HUES48 (cell line): Measurements from ENCODE around the gene AHSG.
"Not testable (repeated sequence)": the region's sequence is repeated elsewhere in the genome, so short reads cannot be mapped to it uniquely, and the experiment has no call there.

ENCODE experiments used
- H3K27ac ChIP-seq: one replicate; pipeline ENCODE4 v1.7.0; 2013; ENCODE audit warnings: low read depth, low read length, inconsistent platforms
- H3K27me3 ChIP-seq: 2 replicates; pipeline ENCODE4 v1.6.1; 2013; ENCODE audit warnings: mild to moderate bottlenecking, low read length; ENCODE audit not compliant: control insufficient read depth, insufficient read depth
- H3K36me3 ChIP-seq: 2 replicates; pipeline ENCODE4 v1.6.1; 2013; ENCODE audit warnings: low read length; ENCODE audit not compliant: control insufficient read depth, insufficient read depth
- H3K4me1 ChIP-seq: 2 replicates; pipeline ENCODE4 v1.6.1; 2013; ENCODE audit warnings: mild to moderate bottlenecking, low read length; ENCODE audit not compliant: control insufficient read depth, insufficient read depth
- H3K4me3 ChIP-seq: 2 replicates; pipeline ENCODE4 v1.5.1; 2013; ENCODE audit warnings: mild to moderate bottlenecking, low read depth, low read length
- H3K9ac ChIP-seq: 2 replicates; pipeline ENCODE4 v1.6.1; 2013; ENCODE audit warnings: mild to moderate bottlenecking, low read depth, low read length, moderate library complexity
- H3K9me3 ChIP-seq: 2 replicates; pipeline ENCODE4 v1.6.1; 2013; ENCODE audit warnings: low read length; ENCODE audit not compliant: control insufficient read depth, insufficient read depth

The AHSG gene

DNA sequence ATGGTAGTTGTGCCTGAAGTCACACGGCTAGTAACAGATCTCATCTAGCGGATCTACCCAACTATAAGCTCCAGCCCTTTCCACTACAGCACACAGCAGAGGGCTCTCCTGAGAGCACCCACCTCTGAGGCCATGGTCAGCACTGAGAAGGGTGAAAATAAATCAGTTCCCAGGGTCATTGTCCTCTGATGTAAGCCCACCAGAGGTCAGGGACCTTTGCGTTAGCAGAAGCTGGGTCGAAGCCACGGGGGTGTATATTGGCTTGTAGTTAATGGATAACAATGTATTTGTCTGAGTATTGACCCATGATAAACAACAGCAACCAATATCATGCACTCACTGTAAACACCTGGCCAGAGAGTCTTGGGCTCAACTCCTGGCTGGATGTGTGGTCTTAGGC is 21.3 kb downstream of the AHSG start:
- not testable (repeated sequence) for H3K27ac ChIP-seq, H3K9ac ChIP-seq, H3K4me3 ChIP-seq, H3K4me1 ChIP-seq, H3K27me3 ChIP-seq, H3K9me3 ChIP-seq, H3K36me3 ChIP-seq

GRCh38 chr3:186635532-186635931 is 22.7 kb downstream of the AHSG start:
- Histone ChIP-seq H3K4me1 (peaks cover 6% of the 10 kb centered on the region; the same call in 1 of the 2 replicates), H3K36me3 (no peaks in the 10 kb centered on the region), H3K27me3 (no peaks in the 10 kb centered on the region), H3K27ac (no peak overlapping the region), H3K4me3 (no peak overlapping the region), H3K9ac (no peak overlapping the region), H3K9me3 (no peaks in the 10 kb centered on the region)

- H3K9me3 ChIP-seq = no peaks in the 10 kb centered on the region
- peaks cover 13% of the 10 kb centered on the region; the same call in 1 of the 2 replicates for H3K4me1 ChIP-seq
- no peak overlapping the region for H3K27ac ChIP-seq
- H3K27me3 ChIP-seq = no peaks in the 10 kb centered on the region
- no peaks in the 10 kb centered on the region for H3K36me3 ChIP-seq
- H3K4me3 ChIP-seq = no peak overlapping the region
- no peak overlapping the region for H3K9ac ChIP-seq
Measured at GRCh38 chr3:186636536-186636935, 23.7 kb downstream of the AHSG start.

DNA sequence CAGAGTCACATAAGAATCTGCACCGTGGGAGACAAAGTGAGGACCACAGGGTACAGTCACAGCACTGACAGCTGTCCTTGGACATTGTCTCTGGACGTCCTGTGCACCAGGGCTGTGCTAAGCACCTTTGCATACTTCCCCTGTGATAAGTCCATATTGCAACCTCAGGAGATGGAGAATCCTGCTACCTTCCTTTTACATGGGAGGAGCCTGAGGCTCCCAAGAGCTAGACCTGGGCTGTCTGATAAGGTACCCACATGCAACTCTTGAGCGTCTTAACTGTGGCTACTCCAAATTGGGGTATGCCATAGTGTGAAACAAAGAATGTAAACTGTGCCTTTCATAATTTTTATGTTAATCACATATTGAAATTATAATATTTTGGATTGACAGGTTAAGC is 24.8 kb downstream of the AHSG start:
- Histone ChIP-seq H3K27me3 (no peaks in the 10 kb centered on the region), H3K4me1 (peaks cover 14% of the 10 kb centered on the region; the same call in 1 of the 2 replicates), H3K27ac (no peak overlapping the region), H3K4me3 (no peak overlapping the region), H3K9me3 (no peaks in the 10 kb centered on the region), H3K36me3 (no peaks in the 10 kb centered on the region), H3K9ac (no peak overlapping the region)

DNA sequence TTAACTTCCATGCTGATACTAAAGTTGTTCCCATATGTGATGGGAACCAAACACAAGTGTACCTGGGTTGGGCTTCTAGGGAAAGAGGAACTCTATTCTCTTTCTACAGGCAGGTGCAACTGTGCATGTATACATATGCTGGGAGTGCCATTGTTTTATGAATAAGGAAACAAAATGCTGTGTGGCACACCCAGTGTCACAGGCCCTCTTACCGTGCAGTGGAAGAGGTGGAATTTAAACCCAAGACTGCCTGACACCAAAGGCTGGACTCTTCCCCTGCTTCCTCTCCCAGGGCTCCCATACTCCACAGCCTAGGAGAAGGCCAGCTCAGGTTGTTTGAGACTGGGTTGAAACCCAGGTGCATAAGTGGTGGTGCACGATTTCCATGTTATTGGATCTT is 25.4 kb downstream of the AHSG start:
- Histone ChIP-seq H3K4me1 (peaks cover 20% of the 10 kb centered on the region), H3K9ac (no peak overlapping the region), H3K36me3 (no peaks in the 10 kb centered on the region), H3K27me3 (no peaks in the 10 kb centered on the region), H3K4me3 (no peak overlapping the region), H3K27ac (no peak overlapping the region), H3K9me3 (no peaks in the 10 kb centered on the region)

- Histone ChIP-seq H3K9me3 (no peaks in the 10 kb centered on the region), H3K9ac (no peak within 1 kb of the TSS), H3K36me3 (no peaks in the 10 kb centered on the region), H3K4me3 (no peak within 1 kb of the TSS), H3K4me1 (peaks cover 25% of the 10 kb centered on the region), H3K27me3 (no peaks in the 10 kb centered on the region), H3K27ac (no peak within 1 kb of the TSS)
Measured at GRCh38 chr3:186639778-186640472, 27.1 kb downstream of the AHSG start, which contains the start of gene FETUB. Gene FETUB, plus strand, starts transcription at chr3:186640399. Its CDS starts 62 bp downstream, at chr3:186640461.

DNA sequence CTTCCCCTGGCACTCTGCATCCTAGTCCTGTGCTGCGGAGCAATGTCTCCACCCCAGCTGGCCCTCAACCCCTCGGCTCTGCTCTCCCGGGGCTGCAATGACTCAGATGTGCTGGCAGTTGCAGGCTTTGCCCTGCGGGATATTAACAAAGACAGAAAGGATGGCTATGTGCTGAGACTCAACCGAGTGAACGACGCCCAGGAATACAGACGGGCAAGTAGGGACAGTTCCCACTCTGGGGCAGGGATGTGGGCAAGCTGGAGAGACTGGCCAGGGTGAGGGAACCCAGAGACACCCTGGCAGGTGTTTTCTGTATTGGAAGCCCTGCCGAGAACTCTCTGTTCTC is 27.6 kb downstream of the AHSG start:
- H3K4me1 ChIP-seq = peaks cover 25% of the 10 kb centered on the region
- H3K9me3 ChIP-seq = no peaks in the 10 kb centered on the region
- no peaks in the 10 kb centered on the region for H3K36me3 ChIP-seq
- H3K9ac ChIP-seq = no peak overlapping the region
- no peaks in the 10 kb centered on the region for H3K27me3 ChIP-seq
- H3K27ac ChIP-seq = no peak overlapping the region
- no peak overlapping the region for H3K4me3 ChIP-seq

- H3K27ac ChIP-seq = no peak overlapping the region
- no peaks in the 10 kb centered on the region for H3K36me3 ChIP-seq
- H3K9ac ChIP-seq = no peak overlapping the region
- H3K9me3 ChIP-seq = no peaks in the 10 kb centered on the region
- no peaks in the 10 kb centered on the region for H3K27me3 ChIP-seq
- H3K4me3 ChIP-seq = no peak overlapping the region
- peaks cover 25% of the 10 kb centered on the region for H3K4me1 ChIP-seq
Measured at GRCh38 chr3:186640929-186641328, 28.1 kb downstream of the AHSG start.

GRCh38 chr3:186642014-186642413 is 29.2 kb downstream of the AHSG start:
- H3K4me1 ChIP-seq = peaks cover 25% of the 10 kb centered on the region
- no peak overlapping the region for H3K4me3 ChIP-seq
- H3K9ac ChIP-seq = no peak overlapping the region
- H3K9me3 ChIP-seq = no peaks in the 10 kb centered on the region
- no peak overlapping the region for H3K27ac ChIP-seq
- H3K27me3 ChIP-seq = no peaks in the 10 kb centered on the region
- H3K36me3 ChIP-seq = no peaks in the 10 kb centered on the region

GRCh38 chr3:186643493-186643892 is 30.6 kb downstream of the AHSG start:
- H3K4me1 ChIP-seq = peaks cover 25% of the 10 kb centered on the region
- no peak overlapping the region for H3K4me3 ChIP-seq

GRCh38 chr3:186644683-186645082 is 31.8 kb downstream of the AHSG start:
- Histone ChIP-seq H3K9me3 (no peaks in the 10 kb centered on the region), H3K4me1 (peaks cover 25% of the 10 kb centered on the region), H3K27ac (no peak overlapping the region), H3K9ac (no peak overlapping the region), H3K36me3 (no peaks in the 10 kb centered on the region), H3K4me3 (no peak overlapping the region), H3K27me3 (no peaks in the 10 kb centered on the region)

More at GRCh38 chr3:186643493-186643892, 30.6 kb downstream of the AHSG start:
- peak overlapping the region; percentile 71 for H3K27ac ChIP-seq
- H3K9ac ChIP-seq = no peak overlapping the region
- H3K27me3 ChIP-seq = no peaks in the 10 kb centered on the region
- H3K36me3 ChIP-seq = no peaks in the 10 kb centered on the region
- H3K9me3 ChIP-seq = no peaks in the 10 kb centered on the region
